ENCODE measurements around the gene LTBP4.
A peak's percentile ranks its signal among the peaks of the same experiment; 100 is the strongest.

The LTBP4 gene

DNA sequence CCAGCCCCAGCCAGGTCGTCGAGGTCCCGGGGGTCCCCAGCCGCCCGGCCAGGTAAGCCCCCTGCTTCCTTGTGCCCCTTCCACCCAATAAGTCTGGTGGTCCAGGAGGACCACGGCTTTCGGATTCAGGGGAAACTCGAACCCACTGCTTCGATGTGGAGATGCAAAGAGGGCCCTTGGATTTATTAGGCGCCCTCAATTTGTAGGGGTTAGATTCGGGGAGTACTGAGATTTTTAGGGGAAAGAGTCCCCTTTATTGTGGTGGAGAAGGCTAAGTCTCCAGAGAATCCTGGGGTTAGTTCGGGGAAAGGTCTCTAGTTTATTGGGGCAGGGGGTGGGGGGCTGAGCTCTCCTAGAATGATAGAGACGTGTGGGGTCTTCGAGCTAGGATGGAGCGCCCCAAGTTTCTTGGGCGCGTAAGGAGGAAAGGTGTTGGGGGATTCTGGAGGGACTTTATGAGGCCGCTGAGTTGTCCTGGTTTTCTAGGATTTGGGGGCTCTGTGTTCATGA lies 3.8 kb upstream of the LTBP4 start:
- DNase-seq (ENCODE audit: low read depth in 1 of 2, low spot score in 1 of 2) = no peak

DNA sequence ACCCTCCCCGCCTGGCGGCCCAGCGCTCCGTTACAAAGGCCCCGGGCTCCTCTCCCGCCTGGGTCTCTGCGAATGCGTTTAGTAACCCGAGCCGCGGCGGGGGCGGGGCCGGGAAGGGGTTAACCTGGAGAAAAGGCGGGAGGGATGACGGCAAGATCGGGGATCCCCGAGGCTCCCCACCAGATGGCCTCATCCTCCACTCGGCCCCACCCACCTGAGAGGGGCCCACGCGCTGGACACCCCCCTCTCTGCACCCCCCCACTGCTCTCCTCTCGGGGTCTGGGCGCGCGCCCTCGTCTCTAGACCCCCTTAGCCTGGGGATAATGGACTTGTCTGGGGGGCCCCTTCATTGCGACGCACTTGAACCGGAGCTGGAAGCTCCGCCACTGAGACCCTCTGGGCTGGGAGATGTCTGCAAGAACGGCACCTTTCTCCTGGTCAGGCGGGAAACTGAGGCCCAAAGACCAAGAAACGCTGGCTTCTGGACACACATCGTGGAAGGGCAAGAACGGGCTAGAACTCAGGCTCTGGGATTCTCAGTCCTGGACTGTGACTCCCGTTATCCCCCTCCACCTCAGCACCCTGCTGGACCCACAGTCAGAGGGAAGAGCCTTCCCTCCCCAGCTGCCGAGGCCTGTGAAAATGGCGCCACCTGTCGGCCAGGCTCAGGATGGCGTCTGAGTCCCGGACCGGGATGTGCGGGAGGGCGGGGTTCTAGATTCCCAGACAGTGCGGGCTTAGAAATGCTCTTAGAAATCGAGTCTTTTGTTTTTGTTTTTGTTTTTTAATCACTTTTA lies 2.9 kb upstream of the LTBP4 start:
- peak; percentile 79 for DNase-seq (ENCODE audit: low read depth in 1 of 2, low spot score in 1 of 2)

DNA sequence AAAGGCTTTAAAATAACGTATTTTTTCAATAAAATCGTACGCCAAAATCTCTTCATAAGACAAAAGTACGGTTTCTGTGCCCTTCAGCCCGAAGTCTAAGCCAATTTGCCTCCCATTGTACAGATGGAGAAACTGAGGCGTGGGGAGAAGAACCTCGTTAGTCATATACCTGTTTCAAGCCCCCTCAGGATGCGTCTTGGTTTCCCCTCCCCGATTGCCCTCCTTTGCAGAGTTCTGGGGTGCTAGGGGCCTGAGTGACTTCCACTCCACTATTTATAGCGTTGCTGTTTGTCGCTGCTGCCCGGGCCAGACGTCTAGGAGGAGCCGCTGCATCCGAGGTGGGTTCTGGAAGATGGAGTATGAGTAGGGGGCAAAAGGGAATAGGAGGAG lies 2.3 kb upstream of the LTBP4 start:
- no peak for DNase-seq (ENCODE audit: low read depth in 1 of 2, low spot score in 1 of 2)

DNA sequence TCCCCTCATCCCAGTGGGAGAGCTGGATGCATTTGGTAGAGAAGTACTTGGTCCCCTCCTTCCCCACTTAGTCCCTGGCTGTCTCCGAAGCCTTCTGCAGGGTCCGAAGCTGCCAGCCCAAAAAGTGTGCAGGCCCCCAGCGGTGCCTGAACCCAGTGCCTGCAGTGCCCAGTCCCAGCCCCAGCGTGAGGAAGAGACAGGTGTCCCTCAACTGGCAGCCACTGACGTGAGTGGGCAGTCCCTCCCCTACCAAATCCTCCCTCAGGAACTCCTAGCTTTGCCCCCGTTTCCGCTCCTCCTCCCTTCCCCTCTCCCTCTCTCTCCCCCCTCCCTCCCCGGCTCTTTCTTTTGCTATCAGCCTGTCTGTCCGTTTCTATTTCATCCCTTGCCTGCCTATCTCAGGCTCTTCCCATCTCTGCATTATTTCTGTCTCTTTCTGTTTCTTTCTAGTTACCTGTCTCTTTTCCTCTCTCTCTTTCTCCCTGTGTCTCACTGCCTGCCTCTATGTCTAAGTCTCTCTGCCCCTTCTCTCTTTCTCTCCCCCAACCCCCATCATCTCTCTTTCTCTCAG lies 1.8 kb upstream of the LTBP4 start:
- DNase-seq (ENCODE audit: low read depth in 1 of 2, low spot score in 1 of 2) = no peak

DNA sequence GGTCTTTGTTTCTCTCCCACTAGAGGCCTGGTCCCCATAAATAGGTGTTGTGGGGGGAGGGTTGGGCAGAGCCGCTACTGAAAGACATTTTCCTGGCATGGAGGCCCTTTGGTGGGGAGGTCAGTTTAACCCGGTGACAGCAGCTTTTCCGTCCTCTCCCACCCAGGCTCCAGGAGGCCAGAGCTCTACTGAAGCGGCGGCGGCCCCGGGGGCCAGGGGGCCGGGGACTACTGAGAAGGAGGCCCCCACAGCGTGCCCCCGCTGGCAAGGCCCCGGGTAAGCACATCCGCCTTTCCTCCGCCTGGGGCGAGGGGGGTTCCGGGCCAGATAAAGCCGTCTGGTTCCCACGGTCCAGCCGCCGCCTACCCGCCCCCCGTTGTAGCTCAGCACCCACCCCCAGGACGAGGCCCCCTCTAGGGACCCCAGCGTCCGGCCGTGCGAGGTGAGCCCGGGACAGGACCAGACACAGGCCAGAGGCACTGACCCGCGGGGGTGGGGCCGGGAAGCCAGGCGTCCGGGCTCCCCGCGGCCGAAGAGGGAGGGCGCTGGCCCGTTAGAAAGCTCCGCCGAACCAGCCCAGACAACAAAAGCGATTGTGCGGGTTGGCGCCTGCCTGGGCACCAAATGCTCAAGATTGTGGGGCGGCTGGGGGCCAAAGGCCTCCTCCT lies 1.1 kb upstream of the LTBP4 start:
- DNase-seq (ENCODE audit: low read depth in 1 of 2, low spot score in 1 of 2) = no peak

DNA sequence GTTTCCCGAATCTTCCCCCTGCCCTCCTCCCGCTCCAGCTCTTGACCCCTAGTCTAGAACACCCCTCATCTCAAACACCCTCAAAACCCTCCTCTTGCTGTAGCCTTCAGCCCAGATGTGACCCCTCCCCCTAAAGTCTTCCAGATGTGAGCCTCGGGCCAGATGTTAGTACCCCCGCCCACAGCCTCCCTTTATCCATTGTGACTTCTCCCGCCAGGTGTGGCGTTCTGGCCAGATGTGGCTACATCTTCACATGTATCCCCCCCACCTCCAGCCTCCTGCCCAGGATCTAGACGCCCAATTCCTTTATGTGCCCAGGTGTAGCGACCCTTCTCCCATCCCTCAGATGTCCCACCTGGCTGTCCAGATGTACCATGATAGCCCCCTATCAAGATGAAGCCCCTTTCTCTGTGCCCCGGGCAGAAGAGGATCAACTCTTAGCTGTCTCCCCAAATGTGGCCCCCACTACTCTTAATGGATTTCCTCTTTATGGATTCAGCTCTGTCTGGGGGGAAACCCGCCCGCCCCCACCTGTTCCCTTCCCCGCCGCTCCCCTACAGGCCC lies 517 bp upstream of the LTBP4 start:
- DNase-seq (ENCODE audit: low read depth in 1 of 2, low spot score in 1 of 2) = no peak

DNA sequence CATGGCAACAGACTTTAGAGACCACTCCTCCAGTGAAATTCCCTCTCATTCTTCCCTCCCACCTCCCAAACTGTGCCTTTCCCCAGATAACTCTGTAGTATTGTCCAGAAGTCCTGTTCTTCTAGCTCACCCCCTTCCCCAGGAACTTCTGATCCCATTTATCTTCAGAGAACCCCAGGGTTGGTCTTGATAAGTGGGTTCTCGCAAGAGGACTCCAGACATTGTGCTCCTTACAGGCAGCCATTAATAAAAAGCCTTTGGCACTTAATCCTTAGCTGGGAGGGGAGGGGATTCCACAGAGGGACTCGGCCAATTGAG lies 1.9 kb downstream of the LTBP4 start:
- no peak for DNase-seq (ENCODE audit: low read depth in 1 of 2, low spot score in 1 of 2)

DNA sequence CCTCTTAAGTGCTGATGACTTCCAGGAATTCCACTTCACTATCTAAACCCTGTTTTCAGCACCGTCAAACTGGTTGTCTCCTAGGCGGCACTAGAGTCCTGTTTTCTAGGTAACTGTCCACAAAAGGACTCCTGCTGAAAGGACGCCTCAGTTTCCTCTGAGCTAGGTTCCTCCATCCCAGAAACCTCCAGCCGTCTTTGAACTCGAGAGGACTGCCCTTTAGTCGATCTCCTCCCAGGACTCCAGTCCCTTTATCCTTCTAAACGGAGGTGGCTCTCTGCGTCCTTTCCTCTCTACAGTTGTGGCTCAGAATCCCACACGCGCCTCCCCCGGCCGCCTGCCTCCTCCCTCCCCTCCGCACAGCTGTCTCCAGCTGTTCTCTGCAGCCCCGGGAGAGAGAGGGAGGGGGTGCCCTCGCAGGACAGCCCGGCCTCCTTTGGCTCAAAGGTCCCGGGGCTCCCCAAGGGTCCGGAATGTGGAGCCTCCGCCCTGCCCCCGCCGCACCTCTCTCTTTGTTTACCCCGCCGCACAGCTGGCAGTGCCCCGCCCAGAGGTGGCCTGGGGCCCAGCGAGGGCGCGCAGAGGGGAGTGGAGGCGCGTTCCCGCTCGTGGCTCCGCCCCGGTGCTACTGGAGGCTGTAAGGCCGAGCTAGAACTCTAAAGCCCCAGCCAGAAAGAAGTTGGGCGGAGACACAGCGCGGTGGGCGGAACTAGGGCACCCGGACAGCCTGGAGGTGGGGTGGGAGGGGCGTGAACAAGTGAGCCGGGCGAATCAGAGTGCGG lies 2.4 kb downstream of the LTBP4 start:
- DNase-seq (ENCODE audit: low read depth in 1 of 2, low spot score in 1 of 2) = peak; percentile 78 to 90

DNA sequence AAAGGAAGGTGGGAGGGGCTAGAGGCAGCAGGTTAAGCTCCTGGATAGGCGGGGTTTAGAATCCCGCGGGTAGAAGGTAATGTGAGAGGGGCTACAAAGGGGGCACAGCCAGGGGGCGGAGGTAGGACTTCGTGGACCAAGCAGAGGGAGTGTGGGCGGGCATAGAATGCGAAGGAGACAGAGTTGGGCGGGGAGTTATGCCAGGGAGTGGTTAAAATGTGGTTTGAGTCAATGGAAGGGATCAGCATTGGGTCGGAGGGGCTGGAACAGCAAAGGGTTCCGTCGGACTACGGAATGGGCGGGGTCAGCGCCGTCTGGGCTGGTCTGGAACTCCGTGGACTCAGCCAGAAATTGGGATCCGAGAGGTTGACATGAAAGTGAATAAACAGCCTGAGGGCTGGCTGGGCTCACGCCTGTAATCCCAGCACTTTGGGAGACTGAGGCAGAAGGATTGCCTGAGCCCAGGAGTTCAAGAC lies 3.0 kb downstream of the LTBP4 start:
- no peak for DNase-seq (ENCODE audit: low read depth in 1 of 2, low spot score in 1 of 2)

DNA sequence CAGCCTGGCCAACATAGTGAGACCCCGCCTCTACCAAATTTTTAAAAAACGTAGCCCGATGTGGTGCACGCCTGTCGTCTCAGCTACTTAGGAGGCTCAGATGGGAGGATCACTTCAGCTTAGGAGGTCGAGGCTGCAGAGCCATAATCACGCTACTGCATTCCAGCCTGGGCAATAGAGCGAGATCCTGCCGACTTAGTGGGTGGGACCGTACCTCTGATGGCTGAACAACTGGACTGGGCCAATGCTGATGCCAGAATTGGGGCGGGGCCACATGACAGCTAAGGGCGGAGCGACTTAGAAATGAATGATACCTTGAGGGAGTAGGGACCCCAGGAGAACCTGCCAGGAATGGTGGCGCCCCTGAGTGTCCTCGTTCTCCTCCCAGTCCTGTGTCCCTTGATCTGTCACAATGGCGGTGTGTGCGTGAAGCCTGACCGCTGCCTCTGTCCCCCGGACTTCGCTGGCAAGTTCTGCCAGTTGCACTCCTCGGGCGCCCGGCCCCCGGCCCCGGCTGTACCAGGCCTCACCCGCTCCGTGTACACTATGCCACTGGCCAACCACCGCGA lies 3.6 kb downstream of the LTBP4 start:
- no peak for DNase-seq (ENCODE audit: low read depth in 1 of 2, low spot score in 1 of 2)

DNA sequence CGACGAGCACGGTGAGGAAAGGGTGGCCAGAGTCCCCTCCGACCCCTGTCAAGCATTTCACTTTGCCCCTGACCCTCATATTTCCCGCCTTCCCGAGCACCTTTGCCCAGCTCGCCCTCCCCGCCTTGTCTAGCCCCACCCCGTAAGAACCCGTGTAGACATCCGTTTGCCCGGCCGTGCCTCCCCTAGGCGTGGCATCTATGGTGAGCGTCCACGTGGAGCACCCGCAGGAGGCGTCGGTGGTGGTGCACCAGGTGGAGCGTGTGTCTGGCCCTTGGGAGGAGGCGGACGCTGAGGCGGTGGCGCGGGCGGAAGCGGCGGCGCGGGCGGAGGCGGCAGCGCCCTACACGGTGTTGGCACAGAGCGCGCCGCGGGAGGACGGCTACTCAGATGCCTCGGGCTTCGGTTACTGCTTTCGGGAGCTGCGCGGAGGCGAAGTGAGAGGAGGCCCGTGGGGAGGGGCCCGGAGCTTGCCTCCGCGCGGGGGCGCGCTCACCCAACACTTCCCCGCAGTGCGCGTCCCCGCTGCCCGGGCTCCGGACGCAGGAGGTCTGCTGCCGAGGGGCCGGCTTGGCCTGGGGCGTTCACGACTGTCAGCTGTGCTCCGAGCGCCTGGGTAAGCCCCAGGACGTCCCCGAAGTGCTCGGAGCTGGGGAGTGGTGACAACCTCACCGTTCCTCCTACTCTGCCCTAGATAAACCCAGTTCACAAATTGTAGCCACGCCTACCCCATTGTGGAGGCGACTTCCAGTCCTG lies 4.2 kb downstream of the LTBP4 start:
- DNase-seq (ENCODE audit: low read depth in 1 of 2, low spot score in 1 of 2) = peak; percentile 58 to 60

DNA sequence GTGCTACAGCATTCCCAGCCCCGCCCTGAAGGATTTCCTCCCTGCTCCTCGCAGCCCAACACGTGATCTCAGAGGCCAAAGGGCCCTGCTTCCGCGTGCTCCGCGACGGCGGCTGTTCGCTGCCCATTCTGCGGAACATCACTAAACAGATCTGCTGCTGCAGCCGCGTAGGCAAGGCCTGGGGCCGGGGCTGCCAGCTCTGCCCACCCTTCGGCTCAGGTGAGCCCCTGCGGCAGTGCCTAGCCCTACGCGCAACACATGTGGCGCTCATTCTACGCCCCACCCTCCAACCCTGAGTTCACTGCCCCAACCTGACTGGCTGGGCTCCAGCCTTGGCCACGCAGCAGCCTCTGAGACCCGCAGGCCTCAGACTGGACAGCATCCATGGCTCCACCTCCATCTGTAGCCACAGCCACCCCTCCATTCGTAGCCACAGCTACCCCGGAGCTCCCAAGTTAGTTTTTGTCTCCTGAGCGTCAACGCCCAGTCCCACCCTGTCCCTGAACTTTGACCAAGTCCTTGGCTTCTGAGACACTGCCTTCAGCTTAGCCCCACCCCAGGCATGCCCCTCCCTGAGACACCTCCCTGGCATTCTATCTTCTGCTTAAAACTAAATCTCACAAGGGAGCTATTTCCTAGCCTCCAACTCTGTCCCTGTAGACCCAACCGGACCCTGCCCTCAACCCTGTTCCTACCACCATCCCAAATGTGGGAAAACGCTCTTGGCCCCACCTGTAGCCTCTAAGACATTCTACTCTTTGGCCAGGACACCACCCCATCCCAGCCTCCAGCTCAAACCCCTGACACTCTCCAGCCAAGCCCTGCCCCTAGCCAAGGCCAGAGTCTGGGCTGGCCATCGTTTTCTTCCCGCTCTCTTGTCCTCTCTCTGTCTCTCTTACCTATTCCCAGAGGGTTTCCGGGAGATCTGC lies 6.4 kb downstream of the LTBP4 start:
- DNase-seq (ENCODE audit: low read depth in 1 of 2, low spot score in 1 of 2) = no peak

DNA sequence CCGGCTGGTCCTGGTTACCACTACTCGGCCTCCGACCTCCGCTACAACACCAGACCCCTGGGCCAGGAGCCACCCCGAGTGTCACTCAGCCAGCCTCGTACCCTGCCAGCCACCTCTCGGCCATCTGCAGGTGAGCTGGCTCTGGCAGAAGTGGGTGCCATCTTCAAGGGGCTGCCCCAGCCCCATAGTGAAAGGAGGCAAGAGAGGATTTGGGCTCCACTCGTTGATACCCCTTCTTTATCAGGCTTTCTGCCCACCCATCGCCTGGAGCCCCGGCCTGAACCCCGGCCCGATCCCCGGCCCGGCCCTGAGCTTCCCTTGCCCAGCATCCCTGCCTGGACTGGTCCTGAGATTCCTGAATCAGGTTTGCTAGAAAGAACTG lies 7.1 kb downstream of the LTBP4 start:
- no peak for DNase-seq (ENCODE audit: low read depth in 1 of 2, low spot score in 1 of 2)

DNA sequence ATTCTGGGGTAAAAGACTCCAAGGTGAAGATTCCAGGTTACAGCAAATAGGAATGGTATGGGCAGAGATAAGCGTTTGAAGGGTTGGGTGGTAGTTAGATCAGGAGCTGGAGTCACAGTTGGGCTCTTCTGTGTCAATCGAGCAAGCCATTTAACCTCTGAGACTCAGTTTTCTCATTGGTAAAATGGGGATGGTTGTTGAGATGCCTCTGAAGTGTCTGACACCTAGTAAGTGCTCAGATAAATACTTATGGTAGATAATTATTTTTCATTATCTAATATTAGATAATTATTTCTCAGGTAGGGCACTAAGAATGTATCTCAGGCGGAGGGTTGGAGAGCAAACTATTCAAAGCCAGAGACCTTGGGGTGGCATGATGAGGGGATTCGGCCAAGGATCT lies 7.8 kb downstream of the LTBP4 start:
- DNase-seq (ENCODE audit: low read depth in 1 of 2, low spot score in 1 of 2) = no peak

DNA sequence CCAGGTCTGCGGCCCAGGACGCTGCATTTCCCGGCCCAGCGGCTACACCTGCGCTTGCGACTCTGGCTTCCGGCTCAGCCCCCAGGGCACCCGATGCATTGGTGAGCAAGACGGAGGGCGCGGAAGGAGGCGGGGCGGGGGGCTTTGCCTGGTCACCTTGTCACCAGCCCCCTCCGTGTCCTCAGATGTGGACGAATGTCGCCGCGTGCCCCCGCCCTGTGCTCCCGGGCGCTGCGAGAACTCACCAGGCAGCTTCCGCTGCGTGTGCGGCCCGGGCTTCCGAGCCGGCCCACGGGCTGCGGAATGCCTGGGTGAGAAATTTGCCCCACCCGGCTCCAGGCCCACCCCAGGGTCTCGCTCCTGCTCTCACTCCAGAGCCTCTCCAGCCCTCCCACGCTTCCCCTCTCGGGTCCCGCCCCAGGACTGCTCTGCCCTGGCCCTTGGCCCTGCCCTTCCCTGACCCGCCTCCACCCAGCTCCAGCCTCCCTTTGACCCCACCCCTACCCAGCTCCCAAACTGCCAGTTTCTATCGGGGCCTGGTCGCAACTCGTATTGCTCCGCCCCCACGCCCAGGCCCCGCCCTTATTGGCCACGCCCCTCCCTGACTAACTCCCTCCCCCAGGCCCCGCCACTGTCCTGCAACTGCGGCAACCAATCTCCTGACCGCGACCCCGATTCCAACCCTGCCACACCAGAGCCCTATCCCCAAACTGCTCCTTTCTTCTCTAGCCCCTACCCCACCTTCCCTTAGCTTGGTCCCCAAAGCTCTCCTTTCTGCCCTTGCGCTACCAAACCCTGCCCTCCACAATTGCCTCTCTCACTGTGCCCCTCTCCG lies 8.6 kb downstream of the LTBP4 start:
- DNase-seq (ENCODE audit: low read depth in 1 of 2, low spot score in 1 of 2) = peak; percentile 89

DNA sequence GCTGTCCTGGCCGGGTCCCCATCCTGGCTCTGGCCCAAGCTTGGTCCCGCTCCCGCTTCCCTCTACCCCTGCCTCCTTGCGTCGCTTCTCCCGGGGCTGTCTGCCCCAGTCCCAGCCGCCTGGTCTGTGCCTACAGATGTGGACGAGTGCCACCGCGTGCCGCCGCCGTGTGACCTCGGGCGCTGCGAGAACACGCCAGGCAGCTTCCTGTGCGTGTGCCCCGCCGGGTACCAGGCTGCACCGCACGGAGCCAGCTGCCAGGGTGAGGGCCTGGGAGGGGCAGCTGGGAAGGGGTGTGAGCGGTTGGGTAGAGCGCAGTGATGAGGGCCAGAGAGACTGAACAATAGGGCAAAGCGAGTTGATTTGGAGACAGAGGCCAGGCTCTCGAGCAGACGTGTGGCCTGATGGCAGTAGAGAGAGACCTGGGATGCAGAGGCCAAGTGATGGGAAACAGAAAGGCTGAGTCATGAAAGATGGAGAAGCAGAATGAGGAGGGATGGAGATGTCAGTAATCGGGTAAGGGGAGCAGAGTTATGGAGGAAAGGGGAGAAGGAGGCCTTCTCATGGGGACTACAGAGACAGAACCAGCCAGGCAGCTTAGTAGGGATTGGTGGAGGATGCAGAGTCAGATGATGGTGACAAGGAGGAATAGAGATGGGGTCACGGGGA lies 9.4 kb downstream of the LTBP4 start:
- no peak for DNase-seq (ENCODE audit: low read depth in 1 of 2, low spot score in 1 of 2)

DNA sequence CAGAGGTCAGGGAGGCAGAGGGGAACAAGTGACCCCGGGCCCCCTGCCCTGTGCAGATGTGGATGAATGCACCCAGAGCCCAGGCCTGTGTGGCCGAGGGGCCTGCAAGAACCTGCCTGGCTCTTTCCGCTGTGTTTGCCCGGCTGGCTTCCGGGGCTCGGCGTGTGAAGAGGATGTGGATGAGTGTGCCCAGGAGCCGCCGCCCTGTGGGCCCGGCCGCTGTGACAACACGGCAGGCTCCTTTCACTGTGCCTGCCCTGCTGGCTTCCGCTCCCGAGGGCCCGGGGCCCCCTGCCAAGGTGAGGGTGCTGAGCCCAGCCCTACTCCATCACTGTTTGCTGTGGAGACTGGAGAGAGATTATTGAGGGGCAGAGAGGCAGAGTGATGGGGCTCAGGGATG lies 9.9 kb downstream of the LTBP4 start:
- DNase-seq (ENCODE audit: low read depth in 1 of 2, low spot score in 1 of 2) = no peak
